Stimulated activated CD4-positive, alpha-beta T cell treated with anti-CD3 and anti-CD28 coated beads, Interleukin-4, amount 100 ng/mL, for 48 hours (primary cell): Measurements from ENCODE around the gene SMG6.
"Not testable (repeated sequence)": the region's sequence is repeated elsewhere in the genome, so short reads cannot be mapped to it uniquely, and the experiment has no call there.

ENCODE experiments used
- DNase-seq, 2 donors: peaks; one replicate each; pipeline ENCODE4 v3.0.0-alpha.2; 2020; ENCODE audit warnings: low read depth in 2 of 2

Gene SMG6

GRCh38 chr17:2144701-2145100 is 158.9 kb downstream of the SMG6 start:
- no peak for DNase-seq

- DNase-seq: no peak
Observed at GRCh38 chr17:2143332-2143731, 160.3 kb downstream of the SMG6 start.

GRCh38 chr17:2142682-2143081 is 160.9 kb downstream of the SMG6 start:
- not testable (repeated sequence) for DNase-seq

- no peak for DNase-seq
Observed at GRCh38 chr17:2140683-2141082, 162.9 kb downstream of the SMG6 start.

GRCh38 chr17:2138761-2139160 is 164.8 kb downstream of the SMG6 start:
- no peak for DNase-seq

GRCh38 chr17:2138318-2138717 is 165.3 kb downstream of the SMG6 start:
- no peak for DNase-seq

GRCh38 chr17:2137342-2138098 is 166.1 kb downstream of the SMG6 start:
- DNase-seq: no peak

GRCh38 chr17:2136241-2136640 is 167.3 kb downstream of the SMG6 start:
- no peak for DNase-seq

GRCh38 chr17:2128011-2128410 is 175.6 kb downstream of the SMG6 start:
- DNase-seq: no peak

GRCh38 chr17:2125013-2125535 is 178.5 kb downstream of the SMG6 start:
- no peak for DNase-seq

GRCh38 chr17:2124391-2124790 is 179.2 kb downstream of the SMG6 start:
- no peak for DNase-seq

- no peak for DNase-seq
Observed at GRCh38 chr17:2123375-2124251, 180.0 kb downstream of the SMG6 start.

- DNase-seq: no peak
Observed at GRCh38 chr17:2122641-2123302, 180.8 kb downstream of the SMG6 start.

GRCh38 chr17:2120586-2121335 is 182.8 kb downstream of the SMG6 start:
- no peak for DNase-seq

- no peak for DNase-seq
Observed at GRCh38 chr17:2113279-2113622, 190.3 kb downstream of the SMG6 start.

GRCh38 chr17:2111691-2112090 is 191.9 kb downstream of the SMG6 start:
- no peak for DNase-seq

GRCh38 chr17:2110436-2110835 is 193.1 kb downstream of the SMG6 start:
- no peak for DNase-seq

- DNase-seq: no peak
Observed at GRCh38 chr17:2108170-2108569, 195.4 kb downstream of the SMG6 start.

GRCh38 chr17:2107506-2107905 is 196.1 kb downstream of the SMG6 start:
- no peak for DNase-seq

- DNase-seq: no peak
Observed at GRCh38 chr17:2107050-2107449, 196.5 kb downstream of the SMG6 start.

GRCh38 chr17:2106308-2106955 is 197.2 kb downstream of the SMG6 start:
- no peak for DNase-seq
